Lower leg skin (tissue), 4 donors: ENCODE results near the gene LRFN2. TPM values are rescaled to one million over a fixed set of nuclear protein-coding genes. Genes with fewer than 3 reads are reported as not detected.

Source experiments
- DNase-seq, 2 donors: peaks; one replicate each; pipeline ENCODE4 v3.0.0-alpha.2; 2019; ENCODE audit warnings: low spot score in 2 of 2
- H3K4me3 ChIP-seq: fragments of 200-600 bp; sonication (generic); 2 replicates; pipeline ENCODE4 v1.5.1; 2017; ENCODE audit warnings: mild to moderate bottlenecking, low read depth; ENCODE audit not compliant: poor library complexity, severe bottlenecking
- POLR2A ChIP-seq, 2 donors: fragments of 450-650 bp; IDR thresholded peaks; one replicate each; pipeline ENCODE4 v1.6.1; 2016 to 2017; ENCODE audit warnings: antibody characterized with exemption in 2 of 2, mild to moderate bottlenecking in 1 of 2, moderate library complexity in 1 of 2
- WGBS, 2 donors: methylation state at CpG; one replicate each; pipeline ENCODE4 v1.1.5; 2018; 5-methylcytosine and 5-hydroxymethylcytosine counted together
- intact Hi-C: fragments of 100-400 bp; cut with DNase I; formaldehyde crosslinking; loops from one replicate; pipeline ENCODE4 v1.15.0; 2023; ENCODE audit warnings: low total_unique reads
- total RNA-seq, 4 donors: library from RNA; depleted of rRNA; stranded (reverse); fragments of >200 nt; gene quantifications; one replicate each; pipeline ENCODE4 v1.1.0, GENCODE V29; 2016
- TF ChIP-seq, protein P1 (sequence below), 3 donors: fragments of 450-650 bp; IDR thresholded peaks; one replicate each; pipeline ENCODE4 v1.5.1; 2016; ENCODE audit warnings: antibody characterized with exemption in 3 of 3, mild to moderate bottlenecking in 3 of 3, moderate library complexity in 2 of 3

Gene LRFN2
- total RNA-seq, 4 donors from 2014 or later = 0.10 TPM; not detected in 3

DNA sequence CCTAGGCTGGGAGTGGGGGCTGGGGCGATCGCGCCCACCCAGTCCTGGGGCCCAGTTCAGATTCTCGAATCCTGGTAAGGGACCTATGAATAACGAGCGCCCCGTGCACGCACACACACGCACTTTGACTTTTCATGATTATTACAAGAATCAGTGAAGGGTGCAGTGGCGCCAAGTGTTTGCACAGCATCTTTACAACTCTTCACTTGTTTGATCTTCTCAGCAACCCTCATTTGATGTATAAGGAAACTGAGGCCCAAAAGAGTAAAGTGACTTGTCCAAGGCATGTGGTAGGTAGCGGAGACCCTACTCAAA lies 863 bp upstream of the LRFN2 start:
- WGBS, 2 donors = 11 to 16% methylated on average over 11 of the region's 11 CpGs
- no peak for DNase-seq
- no peak for TF ChIP-seq POLR2A (IDR thresholded peaks at IDR 0.05)
- TF ChIP-seq, protein P1, sequence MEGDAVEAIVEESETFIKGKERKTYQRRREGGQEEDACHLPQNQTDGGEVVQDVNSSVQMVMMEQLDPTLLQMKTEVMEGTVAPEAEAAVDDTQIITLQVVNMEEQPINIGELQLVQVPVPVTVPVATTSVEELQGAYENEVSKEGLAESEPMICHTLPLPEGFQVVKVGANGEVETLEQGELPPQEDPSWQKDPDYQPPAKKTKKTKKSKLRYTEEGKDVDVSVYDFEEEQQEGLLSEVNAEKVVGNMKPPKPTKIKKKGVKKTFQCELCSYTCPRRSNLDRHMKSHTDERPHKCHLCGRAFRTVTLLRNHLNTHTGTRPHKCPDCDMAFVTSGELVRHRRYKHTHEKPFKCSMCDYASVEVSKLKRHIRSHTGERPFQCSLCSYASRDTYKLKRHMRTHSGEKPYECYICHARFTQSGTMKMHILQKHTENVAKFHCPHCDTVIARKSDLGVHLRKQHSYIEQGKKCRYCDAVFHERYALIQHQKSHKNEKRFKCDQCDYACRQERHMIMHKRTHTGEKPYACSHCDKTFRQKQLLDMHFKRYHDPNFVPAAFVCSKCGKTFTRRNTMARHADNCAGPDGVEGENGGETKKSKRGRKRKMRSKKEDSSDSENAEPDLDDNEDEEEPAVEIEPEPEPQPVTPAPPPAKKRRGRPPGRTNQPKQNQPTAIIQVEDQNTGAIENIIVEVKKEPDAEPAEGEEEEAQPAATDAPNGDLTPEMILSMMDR (IDR thresholded peaks at IDR 0.05) = no peak
- H3K4me3 ChIP-seq = no peak overlapping the region
- intact Hi-C loops = loop anchor here (5.0 kb wide), 1 partner anchor 261 kb away; no protein-coding TSS in a partner anchor

DNA sequence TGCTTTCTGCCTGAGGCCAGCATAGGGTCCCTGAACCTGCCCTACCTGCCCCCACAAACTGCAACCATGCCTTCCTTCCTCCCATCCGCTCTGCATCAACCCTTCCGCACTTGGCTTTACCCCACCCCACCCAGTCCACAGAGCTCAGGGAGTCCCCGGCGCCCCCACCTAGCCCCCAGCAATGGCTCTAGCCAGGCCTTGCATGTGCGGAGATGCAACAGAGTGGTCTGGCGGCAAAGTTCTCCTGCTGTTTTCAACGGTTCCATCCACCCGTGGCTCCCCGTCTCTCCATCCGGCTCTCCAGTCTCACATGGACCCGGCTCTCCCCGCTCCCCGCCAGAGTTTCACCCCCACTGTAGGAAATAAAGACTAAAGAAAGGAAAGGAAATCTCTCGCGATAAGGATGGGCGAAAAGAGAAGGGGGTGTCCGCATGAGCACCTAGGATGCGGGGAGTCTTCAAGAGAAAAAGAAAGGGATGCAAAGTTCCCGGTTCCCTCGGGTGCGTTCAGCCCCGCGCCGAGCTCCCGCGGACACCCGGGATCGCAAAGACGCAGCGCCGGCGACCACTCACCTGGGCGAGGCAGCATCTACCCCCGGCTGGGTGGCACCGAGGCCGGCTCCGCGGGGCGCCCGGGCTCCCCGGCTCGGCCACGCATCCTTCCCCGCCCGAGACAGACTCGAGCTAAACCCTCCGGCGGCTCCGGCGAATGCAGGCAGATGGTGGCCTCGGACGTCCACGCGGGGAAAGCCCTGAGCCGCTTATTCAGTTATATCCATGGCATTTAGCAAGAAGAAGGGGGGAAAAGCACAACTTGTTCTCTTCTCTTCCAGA lies 579 bp downstream of the LRFN2 start:
- DNase-seq = no peak
- H3K4me3 ChIP-seq = no peak overlapping the region
- intact Hi-C loops = loop anchor here (5.0 kb wide), 1 partner anchor 259 kb away; no protein-coding TSS in a partner anchor
- TF ChIP-seq, protein P1 (IDR thresholded peaks at IDR 0.05) = no peak
- TF ChIP-seq POLR2A (IDR thresholded peaks at IDR 0.05) = no peak
- WGBS, 2 donors = 4 to 6% methylated on average over 44 to 55 of the region's 55 CpGs

DNA sequence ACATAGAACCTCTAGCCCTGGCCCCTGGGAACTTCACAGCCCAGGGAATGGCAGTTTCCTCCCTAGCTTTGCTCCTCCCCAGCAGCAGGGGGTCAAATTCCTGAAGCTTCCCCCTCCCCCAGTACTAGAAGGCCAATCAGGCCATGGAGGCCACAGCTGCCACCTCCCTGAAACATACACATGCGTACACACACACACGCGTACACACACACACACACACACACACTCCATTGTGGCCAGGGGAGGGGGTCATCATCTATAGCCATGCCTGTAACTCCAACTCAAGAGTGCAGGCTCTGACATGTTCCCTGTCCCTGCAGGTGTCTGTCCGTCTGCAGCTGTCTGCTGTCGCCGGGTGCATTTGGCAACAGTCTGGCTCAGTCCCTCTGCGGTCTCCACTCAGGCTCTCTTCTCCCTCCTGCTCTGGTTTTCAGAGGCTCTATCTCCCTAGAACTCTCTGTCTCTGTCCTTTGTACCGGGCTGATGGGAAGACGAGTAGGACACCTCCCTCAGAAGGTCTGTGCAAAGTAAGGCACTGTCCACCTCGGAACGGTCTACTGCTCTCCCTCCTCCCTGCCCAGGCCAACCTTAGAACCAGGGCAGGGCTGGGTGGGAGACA lies 1.4 kb downstream of the LRFN2 start:
- H3K4me3 ChIP-seq = no peak overlapping the region
- intact Hi-C loops = loop anchor here (5.0 kb wide), 1 partner anchor 258 kb away; no protein-coding TSS in a partner anchor
- TF ChIP-seq, protein P1 (IDR thresholded peaks at IDR 0.05) = no peak
- TF ChIP-seq POLR2A (IDR thresholded peaks at IDR 0.05) = no peak
- WGBS, 2 donors = 50 to 57% methylated on average over 11 of the region's 11 CpGs
- no peak for DNase-seq

GRCh38 chr6:40585223-40585622 lies 1.9 kb downstream of the LRFN2 start:
- WGBS, 2 donors = 71 to 75% methylated on average over 4 of the region's 4 CpGs

GRCh38 chr6:40584741-40585140 lies 2.4 kb downstream of the LRFN2 start:
- no peak for TF ChIP-seq POLR2A (IDR thresholded peaks at IDR 0.05)
- TF ChIP-seq, protein P1 (IDR thresholded peaks at IDR 0.05) = no peak
- no peak overlapping the region for H3K4me3 ChIP-seq
- no peak for DNase-seq
- intact Hi-C loops = loop anchor here (5.0 kb wide), 1 partner anchor 257 kb away; no protein-coding TSS in a partner anchor
- 61 to 75% methylated on average over 2 of the region's 2 CpGs for WGBS, 2 donors

More at GRCh38 chr6:40585223-40585622, 1.9 kb downstream of the LRFN2 start:
- no peak for DNase-seq
- intact Hi-C loops = loop anchor here (5.0 kb wide), 1 partner anchor 258 kb away; no protein-coding TSS in a partner anchor
- no peak for TF ChIP-seq POLR2A (IDR thresholded peaks at IDR 0.05)
- TF ChIP-seq, protein P1 (IDR thresholded peaks at IDR 0.05) = no peak
- no peak overlapping the region for H3K4me3 ChIP-seq
